ENCODE measurements around the gene DPH3. TPM values are rescaled to one million over a fixed set of nuclear protein-coding genes. Genes with fewer than 3 reads are reported as not detected.

DPH3 gene
- total RNA-seq, 2 experiments from 2014 or later = 18.2 to 19.9 TPM

DNA sequence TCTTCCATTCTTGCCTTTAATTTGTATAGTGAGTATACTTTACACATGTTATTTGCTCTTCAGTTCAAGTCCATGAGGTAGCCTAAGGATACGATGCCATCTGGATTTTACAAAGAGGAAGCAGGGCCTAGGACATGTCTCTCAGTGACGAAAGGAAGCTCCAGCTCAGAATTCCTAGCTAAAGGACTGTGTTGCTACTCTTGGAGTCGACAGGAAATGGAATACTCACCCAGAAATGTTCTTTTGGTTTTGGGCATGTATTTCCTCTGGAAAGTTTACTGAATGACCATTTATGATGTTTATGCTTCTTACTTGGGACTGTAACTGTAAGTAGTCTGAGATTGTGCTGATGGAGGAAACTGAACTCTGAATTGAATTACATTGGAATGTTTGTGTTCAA, 12.7 kb upstream of the DPH3 start:
- Mint-ChIP-seq H3K9me3 (no peaks in the 10 kb centered on the region), H3K4me3 (no peak overlapping the region), H3K4me1 (ENCODE audit: low read depth) (no peaks in the 10 kb centered on the region), H3K27ac (no peak overlapping the region), H3K36me3 (ENCODE audit: low read depth) (peaks cover 36% of the 10 kb centered on the region), H3K27me3 (no peaks in the 10 kb centered on the region)
- intact Hi-C loops (cut with micrococcal nuclease) = no loop called here
- no peak for ATAC-seq
- TF ChIP-seq, protein P1, sequence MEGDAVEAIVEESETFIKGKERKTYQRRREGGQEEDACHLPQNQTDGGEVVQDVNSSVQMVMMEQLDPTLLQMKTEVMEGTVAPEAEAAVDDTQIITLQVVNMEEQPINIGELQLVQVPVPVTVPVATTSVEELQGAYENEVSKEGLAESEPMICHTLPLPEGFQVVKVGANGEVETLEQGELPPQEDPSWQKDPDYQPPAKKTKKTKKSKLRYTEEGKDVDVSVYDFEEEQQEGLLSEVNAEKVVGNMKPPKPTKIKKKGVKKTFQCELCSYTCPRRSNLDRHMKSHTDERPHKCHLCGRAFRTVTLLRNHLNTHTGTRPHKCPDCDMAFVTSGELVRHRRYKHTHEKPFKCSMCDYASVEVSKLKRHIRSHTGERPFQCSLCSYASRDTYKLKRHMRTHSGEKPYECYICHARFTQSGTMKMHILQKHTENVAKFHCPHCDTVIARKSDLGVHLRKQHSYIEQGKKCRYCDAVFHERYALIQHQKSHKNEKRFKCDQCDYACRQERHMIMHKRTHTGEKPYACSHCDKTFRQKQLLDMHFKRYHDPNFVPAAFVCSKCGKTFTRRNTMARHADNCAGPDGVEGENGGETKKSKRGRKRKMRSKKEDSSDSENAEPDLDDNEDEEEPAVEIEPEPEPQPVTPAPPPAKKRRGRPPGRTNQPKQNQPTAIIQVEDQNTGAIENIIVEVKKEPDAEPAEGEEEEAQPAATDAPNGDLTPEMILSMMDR (IDR thresholded peaks at IDR 0.05) = no peak
- POLR2A ChIA-PET = interaction anchor here (1.0 kb wide), 1 partner anchor 12 kb away, joined by 3 read pairs; no protein-coding TSS in a partner anchor
- CTCF ChIA-PET = interaction anchor here (1.2 to 11.5 kb wide), 2 partner anchors 9 to 42 kb away, joined by 3 to 138 read pairs; partner anchors contain the start of genes DPH3 and OXNAD1
- DNase-seq = no peak

DNA sequence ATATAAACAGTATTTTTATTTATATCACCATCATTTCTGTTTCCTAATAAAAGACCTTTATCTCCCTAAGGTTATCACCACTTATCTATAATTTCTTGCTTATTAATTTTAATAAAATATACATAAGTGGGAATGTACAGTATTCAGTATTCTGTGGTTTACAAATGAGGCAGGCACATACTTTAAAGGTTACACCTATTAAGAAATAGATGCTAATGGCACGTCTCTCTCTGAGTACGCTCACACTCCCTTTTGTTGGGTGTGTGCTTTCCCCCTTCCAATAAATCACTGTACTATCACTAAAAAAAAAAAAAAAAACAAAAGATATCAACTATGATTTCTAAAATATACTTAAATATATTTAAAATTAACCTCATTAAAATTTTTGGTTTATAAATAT, 9.1 kb upstream of the DPH3 start:
- ChIA-PET CTCF (interaction anchor here (10.5 kb wide), 1 partner anchor 43 kb away, joined by 121 read pairs; no protein-coding TSS in a partner anchor), POLR2A (no interaction called here)
- Mint-ChIP-seq H3K36me3 (ENCODE audit: low read depth) (peaks cover 53% of the 10 kb centered on the region), H3K27ac (no peak overlapping the region), H3K9me3 (no peaks in the 10 kb centered on the region), H3K4me1 (ENCODE audit: low read depth) (peaks cover under 1% of the 10 kb centered on the region), H3K27me3 (no peaks in the 10 kb centered on the region), H3K4me3 (no peak overlapping the region)
- TF ChIP-seq, protein P1 (IDR thresholded peaks at IDR 0.05) = no peak
- intact Hi-C loops (cut with micrococcal nuclease) = no loop called here
- no peak for ATAC-seq
- no peak for DNase-seq

DNA sequence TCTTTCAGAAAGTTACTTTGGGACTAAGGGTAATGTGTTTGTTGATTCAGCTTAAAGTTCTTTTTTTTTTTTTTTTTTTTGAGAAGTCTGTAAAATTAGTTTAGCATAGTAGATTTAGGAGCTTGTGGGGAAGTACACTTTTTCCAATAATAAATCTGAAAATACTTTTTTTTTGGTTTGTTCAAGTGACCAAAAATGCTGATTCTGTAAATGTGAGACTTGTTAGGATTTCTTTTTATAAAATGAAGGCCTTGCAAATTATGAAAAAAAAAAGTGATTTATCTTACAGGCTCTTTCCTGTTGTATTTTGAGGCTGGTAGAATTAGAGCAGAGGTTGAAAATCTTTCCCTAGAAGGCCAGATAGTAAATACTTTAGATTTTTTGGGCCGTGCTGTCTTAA, 7.8 kb upstream of the DPH3 start:
- TF ChIP-seq, protein P1 (IDR thresholded peaks at IDR 0.05) = no peak
- ChIA-PET POLR2A (no interaction called here), CTCF (interaction anchor here (1.2 to 10.5 kb wide), 4 partner anchors 9 to 45 kb away, joined by 4 to 138 read pairs (median 64); no protein-coding TSS in a partner anchor)
- Mint-ChIP-seq H3K27me3 (no peaks in the 10 kb centered on the region), H3K36me3 (ENCODE audit: low read depth) (peaks cover 49% of the 10 kb centered on the region), H3K9me3 (no peaks in the 10 kb centered on the region), H3K27ac (no peak overlapping the region), H3K4me1 (ENCODE audit: low read depth) (peaks cover 10% of the 10 kb centered on the region), H3K4me3 (no peak overlapping the region)
- no peak for ATAC-seq
- intact Hi-C loops (cut with micrococcal nuclease) = no loop called here
- DNase-seq = no peak

DNA sequence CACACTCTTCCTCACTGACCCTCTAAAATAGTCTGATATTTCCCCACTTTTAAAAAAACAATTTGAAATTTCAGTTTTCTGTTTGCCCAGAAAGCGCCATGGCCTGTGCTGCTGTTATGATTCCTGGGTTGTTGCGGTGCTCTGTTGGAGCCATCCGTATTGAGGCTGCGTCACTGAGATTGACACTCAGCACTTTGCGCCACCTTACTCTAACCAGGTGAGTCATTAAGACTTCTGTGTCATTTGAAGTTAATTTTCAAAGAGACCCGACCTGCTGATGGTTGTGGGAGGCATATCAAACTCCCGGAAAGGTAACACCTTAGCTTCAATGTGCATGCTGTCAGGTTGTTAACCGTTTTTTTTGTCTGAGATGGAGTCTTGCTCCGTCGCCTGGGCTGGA, 6.1 kb upstream of the DPH3 start:
- ATAC-seq = no peak
- DNase-seq = no peak
- intact Hi-C loops (cut with micrococcal nuclease) = no loop called here

DNA sequence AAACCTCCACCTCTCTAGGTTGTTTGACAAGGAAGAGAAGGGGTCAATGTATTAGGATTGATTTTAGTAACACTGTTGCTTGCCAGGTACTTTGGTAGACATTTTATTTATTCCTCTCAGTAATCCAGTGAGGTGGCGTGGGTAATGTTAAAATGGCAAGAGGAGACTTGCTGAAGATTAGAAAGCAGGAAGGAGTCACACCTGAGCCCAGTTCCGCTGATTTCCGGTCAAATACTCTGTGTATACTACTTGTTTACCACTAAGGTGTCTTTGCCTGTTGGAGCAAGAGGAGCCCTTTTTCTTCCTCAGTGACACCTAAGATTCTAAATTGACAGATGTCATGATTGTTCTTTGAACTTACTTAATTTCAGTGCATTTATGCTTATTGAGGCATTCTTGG, 2.0 kb upstream of the DPH3 start:
- intact Hi-C loops (cut with micrococcal nuclease) = loop anchor here (2.0 kb wide), 1 partner anchor 284 kb away; no protein-coding TSS in a partner anchor
- ChIA-PET POLR2A (interaction anchor here (1.5 to 3.3 kb wide), 2 partner anchors 12 to 285 kb away, joined by 4 to 11 read pairs; no protein-coding TSS in a partner anchor), CTCF (interaction anchor here (1.1 to 10.5 kb wide), 12 partner anchors 15 to 287 kb away, joined by 3 to 138 read pairs (median 4); no protein-coding TSS in a partner anchor)
- Mint-ChIP-seq H3K9me3 (no peaks in the 10 kb centered on the region), H3K4me3 (peak overlapping the region; percentile 92), H3K27me3 (no peaks in the 10 kb centered on the region), H3K27ac (peak overlapping the region; percentile 23), H3K4me1 (ENCODE audit: low read depth) (peaks cover 30% of the 10 kb centered on the region), H3K36me3 (ENCODE audit: low read depth) (peaks cover 24% of the 10 kb centered on the region)
- TF ChIP-seq, protein P1 (IDR thresholded peaks at IDR 0.05) = no peak
- ATAC-seq (no peak), DNase-seq (no peak)

More for the DNA sequence above, 6.1 kb upstream of the DPH3 start:
- Mint-ChIP-seq H3K27me3 (no peaks in the 10 kb centered on the region), H3K9me3 (no peaks in the 10 kb centered on the region), H3K27ac (no peak overlapping the region), H3K4me1 (ENCODE audit: low read depth) (peaks cover 25% of the 10 kb centered on the region), H3K4me3 (no peak overlapping the region), H3K36me3 (ENCODE audit: low read depth) (peaks cover 38% of the 10 kb centered on the region)
- ChIA-PET POLR2A (no interaction called here), CTCF (interaction anchor here (1.9 to 10.5 kb wide), 5 partner anchors 11 to 46 kb away, joined by 5 to 138 read pairs (median 16); no protein-coding TSS in a partner anchor)
- TF ChIP-seq, protein P1 (IDR thresholded peaks at IDR 0.05) = no peak

All from activated CD8-positive, alpha-beta T cell treated with anti-CD3 and anti-CD28 coated beads for 36 hours (primary cell).